ENCODE results near the gene LRRC1.

The LRRC1 gene

DNA sequence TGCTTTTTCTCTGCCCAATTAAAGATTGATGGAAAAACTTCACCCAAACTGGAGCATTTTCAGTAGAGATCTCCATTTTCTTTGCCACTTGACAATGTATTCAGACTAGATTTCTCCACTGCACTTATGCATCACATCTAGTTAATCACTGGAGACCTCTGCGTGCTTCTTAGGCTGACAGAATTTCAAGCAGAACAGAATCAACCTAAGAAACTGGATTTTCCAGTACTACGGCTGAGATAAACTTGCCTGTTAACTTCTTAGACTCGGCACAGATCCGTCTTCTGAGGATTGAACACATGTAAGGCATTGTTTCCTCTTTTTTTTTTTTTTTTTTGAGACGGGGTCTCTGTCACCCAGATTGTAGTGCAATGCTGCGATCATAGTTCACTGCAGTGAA, 139.2 kb downstream of the LRRC1 start:
- H3K36me3 ChIP-seq (ENCODE audit: control insufficient read depth in 2 of 2, insufficient read depth in 1 of 2, low read length in 2 of 2) = no peaks in the 10 kb centered on the region
- H3K4me1 ChIP-seq (ENCODE audit: control insufficient read depth, insufficient read depth, low read length) = no peaks in the 10 kb centered on the region
- ChIA-PET CTCF (no interaction called here), POLR2A (no interaction called here)
- H3K9me3 ChIP-seq (ENCODE audit: control insufficient read depth, insufficient read depth, low read depth, low read length) = no peaks in the 10 kb centered on the region
- no peak for TF ChIP-seq KLF8 (tag by site-specific recombination; IDR thresholded peaks at IDR 0.05)
- TF ChIP-seq ZNF394 (tag by site-specific recombination; IDR thresholded peaks at IDR 0.05; ENCODE audit: borderline replicate concordance) = no peak
- TF ChIP-seq GLI4 (tag by site-specific recombination; IDR thresholded peaks at IDR 0.05) = no peak
- no peak for TF ChIP-seq ZXDB (tag by site-specific recombination; IDR thresholded peaks at IDR 0.05)
- H3K4me3 ChIP-seq (ENCODE audit: low read depth, low read length) = no peak overlapping the region
- no peak overlapping the region for H3K27ac ChIP-seq (ENCODE audit: extremely low read depth, low read depth, low read length)

DNA sequence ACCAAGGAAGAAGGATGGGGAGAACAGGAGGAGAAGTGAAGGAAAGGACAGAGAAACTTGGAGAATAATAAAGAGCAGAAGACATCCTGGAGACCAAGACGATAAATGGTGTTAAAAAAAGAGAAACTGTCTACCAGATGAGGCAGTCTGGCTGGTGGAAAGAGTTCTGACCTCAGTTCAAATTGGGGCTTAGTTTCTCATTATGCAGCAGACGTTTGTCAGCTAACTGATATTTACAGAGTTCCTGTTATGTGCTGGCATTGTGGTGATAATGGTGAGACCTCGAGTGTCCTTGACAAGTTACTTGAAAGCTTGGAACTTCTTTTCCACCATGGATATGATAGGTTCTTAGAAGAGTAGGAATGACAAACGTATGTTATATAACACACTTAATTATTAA, 142.7 kb downstream of the LRRC1 start:
- ChIA-PET POLR2A (interaction anchor here (0.9 kb wide), 1 partner anchor 33 kb away, joined by 3 read pairs; no protein-coding TSS in a partner anchor), CTCF (no interaction called here)
- Histone ChIP-seq H3K9me3 (ENCODE audit: control insufficient read depth, insufficient read depth, low read depth, low read length) (no peaks in the 10 kb centered on the region), H3K4me1 (ENCODE audit: control insufficient read depth, insufficient read depth, low read length) (no peaks in the 10 kb centered on the region), H3K4me3 (ENCODE audit: low read depth, low read length) (no peak overlapping the region), H3K36me3 (ENCODE audit: control insufficient read depth in 2 of 2, insufficient read depth in 1 of 2, low read length in 2 of 2) (no peaks in the 10 kb centered on the region), H3K27ac (ENCODE audit: extremely low read depth, low read depth, low read length) (no peak overlapping the region)
- no peak for TF ChIP-seq ZNF548 (tag by site-specific recombination; IDR thresholded peaks at IDR 0.05)
- no peak for TF ChIP-seq ZNF239 (tag by site-specific recombination; IDR thresholded peaks at IDR 0.05)
- TF ChIP-seq ZNF549 (tag by site-specific recombination; IDR thresholded peaks at IDR 0.05) = no peak
- no peak for TF ChIP-seq EGR2 (tag by site-specific recombination; IDR thresholded peaks at IDR 0.05; ENCODE audit: low read depth)
- TF ChIP-seq, protein P1, sequence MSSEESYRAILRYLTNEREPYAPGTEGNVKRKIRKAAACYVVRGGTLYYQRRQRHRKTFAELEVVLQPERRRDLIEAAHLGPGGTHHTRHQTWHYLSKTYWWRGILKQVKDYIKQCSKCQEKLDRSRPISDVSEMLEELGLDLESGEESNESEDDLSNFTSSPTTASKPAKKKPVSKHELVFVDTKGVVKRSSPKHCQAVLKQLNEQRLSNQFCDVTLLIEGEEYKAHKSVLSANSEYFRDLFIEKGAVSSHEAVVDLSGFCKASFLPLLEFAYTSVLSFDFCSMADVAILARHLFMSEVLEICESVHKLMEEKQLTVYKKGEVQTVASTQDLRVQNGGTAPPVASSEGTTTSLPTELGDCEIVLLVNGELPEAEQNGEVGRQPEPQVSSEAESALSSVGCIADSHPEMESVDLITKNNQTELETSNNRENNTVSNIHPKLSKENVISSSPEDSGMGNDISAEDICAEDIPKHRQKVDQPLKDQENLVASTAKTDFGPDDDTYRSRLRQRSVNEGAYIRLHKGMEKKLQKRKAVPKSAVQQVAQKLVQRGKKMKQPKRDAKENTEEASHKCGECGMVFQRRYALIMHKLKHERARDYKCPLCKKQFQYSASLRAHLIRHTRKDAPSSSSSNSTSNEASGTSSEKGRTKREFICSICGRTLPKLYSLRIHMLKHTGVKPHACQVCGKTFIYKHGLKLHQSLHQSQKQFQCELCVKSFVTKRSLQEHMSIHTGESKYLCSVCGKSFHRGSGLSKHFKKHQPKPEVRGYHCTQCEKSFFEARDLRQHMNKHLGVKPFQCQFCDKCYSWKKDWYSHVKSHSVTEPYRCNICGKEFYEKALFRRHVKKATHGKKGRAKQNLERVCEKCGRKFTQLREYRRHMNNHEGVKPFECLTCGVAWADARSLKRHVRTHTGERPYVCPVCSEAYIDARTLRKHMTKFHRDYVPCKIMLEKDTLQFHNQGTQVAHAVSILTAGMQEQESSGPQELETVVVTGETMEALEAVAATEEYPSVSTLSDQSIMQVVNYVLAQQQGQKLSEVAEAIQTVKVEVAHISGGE (tag by site-specific recombination; conservative IDR thresholded peaks at IDR 0.05; ENCODE audit: low read depth) = no peak
- no peak for TF ChIP-seq ZNF10 (tag by site-specific recombination; IDR thresholded peaks at IDR 0.05)
- TF ChIP-seq ZNF768 (tag by site-specific recombination; IDR thresholded peaks at IDR 0.05) = no peak
- TF ChIP-seq ZBTB20 (tag by site-specific recombination; IDR thresholded peaks at IDR 0.05) = no peak
- TF ChIP-seq ZNF792 (tag by site-specific recombination; IDR thresholded peaks at IDR 0.05) = no peak
- TF ChIP-seq ZNF677 (tag by site-specific recombination; IDR thresholded peaks at IDR 0.05) = no peak
- no peak for TF ChIP-seq ZNF529 (tag by site-specific recombination; IDR thresholded peaks at IDR 0.05; ENCODE audit: insufficient replicate concordance)
- no peak for TF ChIP-seq ZNF354C (tag by site-specific recombination; IDR thresholded peaks at IDR 0.05; ENCODE audit: borderline replicate concordance, low read depth)
- no peak for TF ChIP-seq GLI2 (tag by site-specific recombination; IDR thresholded peaks at IDR 0.05; ENCODE audit: borderline replicate concordance, low read depth)
- no peak for TF ChIP-seq ZNF184 (tag by site-specific recombination; IDR thresholded peaks at IDR 0.05)

DNA sequence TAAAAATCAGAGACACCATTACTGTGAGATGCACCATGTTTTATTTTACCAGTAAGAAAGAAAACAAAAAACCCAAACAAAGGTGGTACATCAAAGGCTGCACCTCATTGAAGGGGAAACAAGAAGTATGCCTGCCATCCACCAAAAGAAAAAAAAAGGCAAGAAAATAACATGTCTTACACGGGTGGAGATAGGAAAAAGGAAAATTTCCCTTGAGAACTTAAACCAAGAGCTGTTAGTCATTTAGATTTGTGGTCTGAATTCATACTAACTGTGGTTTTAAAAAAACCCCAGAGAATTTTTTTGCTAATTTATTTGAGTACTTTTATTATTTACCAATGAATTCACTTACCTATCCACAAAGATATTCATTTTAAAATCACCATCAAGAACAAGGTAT, 144.0 kb downstream of the LRRC1 start:
- POLR2A ChIA-PET = no interaction called here
- Histone ChIP-seq H3K36me3 (ENCODE audit: control insufficient read depth in 2 of 2, insufficient read depth in 1 of 2, low read length in 2 of 2) (no peaks in the 10 kb centered on the region), H3K4me1 (ENCODE audit: control insufficient read depth, insufficient read depth, low read length) (no peaks in the 10 kb centered on the region), H3K27ac (ENCODE audit: extremely low read depth, low read depth, low read length) (no peak overlapping the region), H3K9me3 (ENCODE audit: control insufficient read depth, insufficient read depth, low read depth, low read length) (no peaks in the 10 kb centered on the region), H3K4me3 (ENCODE audit: low read depth, low read length) (no peak overlapping the region)
- CTCF ChIA-PET = interaction anchor here (0.8 to 3.7 kb wide), 5 partner anchors 18 to 210 kb away, joined by 3 to 16 read pairs (median 6); no protein-coding TSS in a partner anchor
- TF ChIP-seq ZBTB48 (tag by site-specific recombination; IDR thresholded peaks at IDR 0.05) (no peak), ZNF521 (tag by site-specific recombination; IDR thresholded peaks at IDR 0.05) (no peak), ZNF184 (tag by site-specific recombination; IDR thresholded peaks at IDR 0.05) (no peak), ZNF10 (tag by site-specific recombination; IDR thresholded peaks at IDR 0.05) (no peak), ZNF561 (tag by site-specific recombination; IDR thresholded peaks at IDR 0.05; ENCODE audit: borderline replicate concordance) (no peak), ZNF324 (tag by site-specific recombination; IDR thresholded peaks at IDR 0.05) (no peak), ZNF600 (tag by site-specific recombination; IDR thresholded peaks at IDR 0.05) (no peak), ZNF174 (tag by site-specific recombination; IDR thresholded peaks at IDR 0.05) (no peak)
- TF ChIP-seq, protein P2, sequence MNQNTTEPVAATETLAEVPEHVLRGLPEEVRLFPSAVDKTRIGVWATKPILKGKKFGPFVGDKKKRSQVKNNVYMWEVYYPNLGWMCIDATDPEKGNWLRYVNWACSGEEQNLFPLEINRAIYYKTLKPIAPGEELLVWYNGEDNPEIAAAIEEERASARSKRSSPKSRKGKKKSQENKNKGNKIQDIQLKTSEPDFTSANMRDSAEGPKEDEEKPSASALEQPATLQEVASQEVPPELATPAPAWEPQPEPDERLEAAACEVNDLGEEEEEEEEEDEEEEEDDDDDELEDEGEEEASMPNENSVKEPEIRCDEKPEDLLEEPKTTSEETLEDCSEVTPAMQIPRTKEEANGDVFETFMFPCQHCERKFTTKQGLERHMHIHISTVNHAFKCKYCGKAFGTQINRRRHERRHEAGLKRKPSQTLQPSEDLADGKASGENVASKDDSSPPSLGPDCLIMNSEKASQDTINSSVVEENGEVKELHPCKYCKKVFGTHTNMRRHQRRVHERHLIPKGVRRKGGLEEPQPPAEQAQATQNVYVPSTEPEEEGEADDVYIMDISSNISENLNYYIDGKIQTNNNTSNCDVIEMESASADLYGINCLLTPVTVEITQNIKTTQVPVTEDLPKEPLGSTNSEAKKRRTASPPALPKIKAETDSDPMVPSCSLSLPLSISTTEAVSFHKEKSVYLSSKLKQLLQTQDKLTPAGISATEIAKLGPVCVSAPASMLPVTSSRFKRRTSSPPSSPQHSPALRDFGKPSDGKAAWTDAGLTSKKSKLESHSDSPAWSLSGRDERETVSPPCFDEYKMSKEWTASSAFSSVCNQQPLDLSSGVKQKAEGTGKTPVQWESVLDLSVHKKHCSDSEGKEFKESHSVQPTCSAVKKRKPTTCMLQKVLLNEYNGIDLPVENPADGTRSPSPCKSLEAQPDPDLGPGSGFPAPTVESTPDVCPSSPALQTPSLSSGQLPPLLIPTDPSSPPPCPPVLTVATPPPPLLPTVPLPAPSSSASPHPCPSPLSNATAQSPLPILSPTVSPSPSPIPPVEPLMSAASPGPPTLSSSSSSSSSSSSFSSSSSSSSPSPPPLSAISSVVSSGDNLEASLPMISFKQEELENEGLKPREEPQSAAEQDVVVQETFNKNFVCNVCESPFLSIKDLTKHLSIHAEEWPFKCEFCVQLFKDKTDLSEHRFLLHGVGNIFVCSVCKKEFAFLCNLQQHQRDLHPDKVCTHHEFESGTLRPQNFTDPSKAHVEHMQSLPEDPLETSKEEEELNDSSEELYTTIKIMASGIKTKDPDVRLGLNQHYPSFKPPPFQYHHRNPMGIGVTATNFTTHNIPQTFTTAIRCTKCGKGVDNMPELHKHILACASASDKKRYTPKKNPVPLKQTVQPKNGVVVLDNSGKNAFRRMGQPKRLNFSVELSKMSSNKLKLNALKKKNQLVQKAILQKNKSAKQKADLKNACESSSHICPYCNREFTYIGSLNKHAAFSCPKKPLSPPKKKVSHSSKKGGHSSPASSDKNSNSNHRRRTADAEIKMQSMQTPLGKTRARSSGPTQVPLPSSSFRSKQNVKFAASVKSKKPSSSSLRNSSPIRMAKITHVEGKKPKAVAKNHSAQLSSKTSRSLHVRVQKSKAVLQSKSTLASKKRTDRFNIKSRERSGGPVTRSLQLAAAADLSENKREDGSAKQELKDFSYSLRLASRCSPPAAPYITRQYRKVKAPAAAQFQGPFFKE (tag by site-specific recombination; IDR thresholded peaks at IDR 0.05; ENCODE audit: borderline replicate concordance) = no peak

Measured in HEK293 (cell line).